Stimulated activated CD4-positive, alpha-beta T cell treated with anti-CD3 and anti-CD28 coated beads, Interleukin-4, amount 100 ng/mL, for 4 hours (primary cell): ENCODE data around the gene CELF4.

ENCODE experiments used
- DNase-seq, 2 experiments: peaks; one replicate each; pipeline ENCODE4 v3.0.0-alpha.2; 2020

The CELF4 gene

GRCh38 chr18:37274309-37275236 lies 291.0 kb downstream of the CELF4 start:
- no peak for DNase-seq

GRCh38 chr18:37272841-37273240 lies 292.8 kb downstream of the CELF4 start:
- no peak for DNase-seq

GRCh38 chr18:37272226-37272625 lies 293.4 kb downstream of the CELF4 start:
- no peak for DNase-seq

- no peak for DNase-seq
These were observed 294.9 kb downstream of the CELF4 start for GRCh38 chr18:37270666-37271052.

GRCh38 chr18:37270038-37270665 lies 295.4 kb downstream of the CELF4 start:
- no peak for DNase-seq

- no peak for DNase-seq
These were observed 299.3 kb downstream of the CELF4 start for GRCh38 chr18:37266290-37266689.

- DNase-seq: no peak
These were observed 300.2 kb downstream of the CELF4 start for GRCh38 chr18:37265382-37265781.

GRCh38 chr18:37264956-37265355 lies 300.6 kb downstream of the CELF4 start:
- DNase-seq: no peak

- no peak for DNase-seq
These were observed 303.6 kb downstream of the CELF4 start for GRCh38 chr18:37261988-37262387.

GRCh38 chr18:37261246-37261840 lies 304.3 kb downstream of the CELF4 start:
- no peak for DNase-seq

- DNase-seq: no peak
These were observed 305.1 kb downstream of the CELF4 start for GRCh38 chr18:37260367-37261093.

- DNase-seq: no peak
These were observed 305.9 kb downstream of the CELF4 start for GRCh38 chr18:37259711-37260110.

GRCh38 chr18:37258819-37259218 lies 306.8 kb downstream of the CELF4 start:
- no peak for DNase-seq

GRCh38 chr18:37258131-37258530 lies 307.5 kb downstream of the CELF4 start:
- no peak for DNase-seq

GRCh38 chr18:37254973-37255372 lies 310.6 kb downstream of the CELF4 start:
- DNase-seq: no peak

- no peak for DNase-seq
These were observed 311.3 kb downstream of the CELF4 start for GRCh38 chr18:37254236-37254754.

GRCh38 chr18:37253394-37254235 lies 312.0 kb downstream of the CELF4 start:
- DNase-seq: no peak

GRCh38 chr18:37252854-37253393 lies 312.7 kb downstream of the CELF4 start:
- no peak for DNase-seq

- DNase-seq: no peak
These were observed 313.3 kb downstream of the CELF4 start for GRCh38 chr18:37252342-37252741.

GRCh38 chr18:37251679-37252078 lies 313.9 kb downstream of the CELF4 start:
- DNase-seq: no peak

- DNase-seq: no peak
These were observed 315.5 kb downstream of the CELF4 start for GRCh38 chr18:37249895-37250618.
